DMS 273 (cell line): Measurements from ENCODE around the gene SUN1.

Experiments used
- DNase-seq: peaks from one replicate; lab custom pipeline; 2025; ENCODE audit not compliant: unreplicated experiment; lab: John Stamatoyannopoulos, UW

Gene SUN1

GRCh38 chr7:889391-889790, 57.1 kb downstream of the SUN1 start:
- DNase-seq = no peak

DNA sequence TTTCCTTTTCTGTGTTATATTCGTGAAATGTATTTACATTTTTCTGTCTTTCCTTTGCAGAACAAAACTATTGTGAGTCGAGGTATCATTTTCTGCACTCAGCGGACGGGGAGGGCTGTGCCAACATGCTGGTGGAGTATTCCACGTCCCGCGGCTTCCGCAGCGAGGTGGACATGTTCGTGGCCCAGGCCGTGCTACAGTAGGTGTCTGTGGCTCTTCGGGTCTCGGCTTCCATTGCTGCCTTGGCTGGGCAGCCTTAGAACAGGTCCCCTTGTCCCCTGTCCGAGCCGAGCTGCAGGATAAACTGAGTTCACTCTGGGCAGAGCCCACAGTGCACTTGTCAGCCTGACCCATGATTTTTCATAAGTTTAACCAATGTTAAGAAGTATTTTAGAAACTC, 58.6 kb downstream of the SUN1 start:
- no peak for DNase-seq

- no peak for DNase-seq
Measured at GRCh38 chr7:891291-891690, 59.0 kb downstream of the SUN1 start.

DNA sequence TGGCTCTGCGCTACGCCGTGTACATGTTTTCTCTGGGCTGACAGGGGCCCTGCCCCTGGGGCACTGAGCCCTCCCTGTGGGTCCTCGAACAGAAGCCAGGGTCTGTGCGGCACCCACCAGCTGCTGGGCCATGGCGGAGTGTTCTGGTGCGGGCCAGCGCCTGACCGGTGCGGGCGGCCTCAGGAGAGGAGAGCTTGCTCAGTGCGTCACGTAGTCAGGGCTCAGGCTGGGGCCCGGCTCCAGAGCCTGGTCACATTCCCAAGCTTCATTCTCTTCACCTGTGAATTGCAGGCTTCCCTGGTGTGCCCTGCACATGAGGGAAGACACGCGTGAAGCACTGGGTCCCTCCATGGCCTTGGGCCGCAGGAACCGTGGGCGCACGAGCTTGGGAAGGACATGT, 59.5 kb downstream of the SUN1 start:
- no peak for DNase-seq

- DNase-seq = no peak
Measured at GRCh38 chr7:892648-893593, 60.6 kb downstream of the SUN1 start.

DNA sequence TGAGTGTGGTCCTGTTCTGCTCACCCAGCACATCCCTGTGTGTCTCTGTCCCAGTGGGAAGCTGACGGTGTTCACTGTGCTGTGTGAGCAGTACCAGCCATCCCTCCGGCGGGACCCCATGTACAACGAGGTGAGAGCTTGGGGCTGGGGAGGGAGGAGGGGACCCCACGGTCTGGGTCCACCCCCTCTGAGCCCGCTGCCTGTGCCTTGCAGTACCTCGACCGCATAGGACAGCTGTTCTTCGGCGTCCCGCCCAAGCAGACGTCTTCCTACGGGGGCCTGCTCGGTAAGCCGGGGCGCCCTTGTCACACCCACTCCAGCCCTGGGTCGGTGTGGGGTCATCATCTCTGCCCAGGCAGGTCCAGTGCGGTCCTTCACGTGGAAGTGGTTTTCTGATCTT, 61.4 kb downstream of the SUN1 start:
- DNase-seq = no peak

GRCh38 chr7:894164-894867, 62.0 kb downstream of the SUN1 start:
- no peak for DNase-seq

- DNase-seq = no peak
Measured at GRCh38 chr7:894927-895450, 62.7 kb downstream of the SUN1 start.

DNA sequence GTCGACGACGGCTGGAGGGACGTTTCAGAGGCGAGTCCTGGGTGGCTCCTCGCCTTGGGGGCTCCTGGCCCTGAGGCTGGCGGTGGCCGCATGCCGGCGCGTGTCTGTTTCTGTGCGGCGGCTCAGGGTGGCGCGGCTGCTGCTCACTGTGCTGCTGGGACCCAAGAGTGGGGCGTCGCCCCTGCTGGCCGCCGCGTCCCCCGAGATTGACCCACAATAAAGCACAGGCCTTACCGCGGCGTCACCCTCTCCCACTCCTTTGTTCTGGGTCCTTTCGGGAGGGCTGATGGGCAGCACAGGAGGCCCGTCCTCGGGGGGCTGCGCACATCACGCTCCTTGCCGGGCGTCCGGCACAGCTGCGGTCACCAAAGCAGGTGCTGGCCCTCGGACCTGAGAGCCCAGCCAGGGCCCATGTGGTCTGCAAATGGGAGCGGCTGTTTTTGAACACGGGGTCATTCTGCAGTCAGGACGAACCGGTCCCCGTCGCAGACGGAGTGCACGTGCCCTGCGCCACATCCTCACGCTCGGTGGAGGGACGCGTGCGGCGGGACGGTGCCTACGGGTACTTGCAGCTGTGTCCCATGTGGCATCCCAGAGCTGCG, 63.3 kb downstream of the SUN1 start:
- no peak for DNase-seq

DNA sequence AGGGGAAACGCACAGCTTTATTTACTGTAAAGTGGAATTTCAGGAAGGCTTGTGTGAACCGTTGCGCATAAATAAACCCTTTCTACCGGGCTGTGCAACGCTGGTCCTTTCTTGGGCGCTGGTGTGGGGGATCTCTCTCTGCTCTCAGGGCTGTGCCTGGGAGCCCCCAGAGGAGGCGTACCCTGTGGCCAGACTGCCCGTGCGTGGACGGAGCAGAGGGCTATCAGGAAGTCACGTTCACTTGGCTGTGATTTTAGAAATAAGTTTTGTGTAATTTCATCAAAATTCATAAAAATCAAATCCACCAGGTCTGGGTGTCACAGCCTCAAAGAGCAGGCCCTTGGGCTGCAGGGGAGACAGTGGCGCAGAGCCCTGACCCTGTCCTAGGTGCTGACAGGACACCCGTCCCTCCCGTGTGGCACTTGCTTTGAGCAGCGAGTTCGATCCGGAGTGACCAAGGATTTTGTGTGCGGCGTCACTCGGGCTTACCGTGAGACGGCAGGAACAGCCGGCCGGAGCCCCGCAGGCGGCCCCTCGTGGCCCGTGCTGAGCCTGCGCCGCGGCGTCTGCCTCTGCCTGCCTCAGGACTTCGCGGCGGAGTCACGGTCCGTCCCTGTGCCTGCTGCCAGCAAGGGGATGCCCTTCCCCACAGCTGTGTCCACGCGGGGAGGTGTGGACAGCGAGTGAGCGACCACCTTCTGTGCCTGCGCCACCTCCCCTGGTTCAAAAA, 64.2 kb downstream of the SUN1 start:
- no peak for DNase-seq

- no peak for DNase-seq
Measured at GRCh38 chr7:897086-897485, 64.8 kb downstream of the SUN1 start.

GRCh38 chr7:897771-898376, 65.6 kb downstream of the SUN1 start:
- DNase-seq = peak; percentile 71

- no peak for DNase-seq
Measured at GRCh38 chr7:898460-898854, 66.2 kb downstream of the SUN1 start.

DNA sequence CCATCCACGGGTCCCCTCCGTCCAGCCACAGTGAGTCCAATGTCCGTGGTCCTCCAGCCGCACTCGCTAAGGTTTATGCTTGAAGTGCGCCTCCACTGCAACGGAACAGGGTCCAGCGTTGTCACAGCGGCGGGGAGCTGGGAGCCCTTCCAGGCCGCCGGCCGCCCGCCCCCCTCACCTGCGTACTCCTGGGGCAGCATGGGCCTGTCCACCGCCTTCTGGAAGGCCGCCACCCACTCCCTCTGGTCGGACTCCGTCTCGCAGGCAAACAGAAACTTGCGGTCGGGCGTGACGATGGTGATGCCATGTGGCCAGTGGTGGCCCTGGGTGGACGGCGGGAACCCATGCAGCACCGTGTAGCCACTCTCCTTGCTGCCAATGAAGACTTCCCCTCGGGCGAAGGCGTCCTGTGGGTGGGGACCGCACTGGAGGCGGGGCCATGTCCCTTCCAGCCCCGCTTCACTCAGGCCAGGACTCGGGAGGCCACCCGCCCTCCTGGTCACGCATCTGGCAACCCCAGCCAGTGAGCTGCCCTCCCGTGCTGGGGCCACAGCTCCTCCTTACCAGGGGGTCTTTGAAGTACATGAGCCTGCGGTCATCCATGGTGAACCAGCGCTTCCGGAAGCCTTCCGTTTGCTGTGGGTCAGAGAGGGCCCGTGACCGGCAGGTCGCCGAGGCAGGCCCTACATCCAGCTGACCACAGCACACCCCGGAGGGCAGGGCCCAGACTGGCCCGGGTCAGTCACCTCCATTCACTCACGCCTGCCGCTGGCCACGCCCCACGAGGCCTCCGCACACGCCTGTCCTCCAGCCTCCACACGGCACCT, 66.8 kb downstream of the SUN1 start:
- DNase-seq = no peak

DNA sequence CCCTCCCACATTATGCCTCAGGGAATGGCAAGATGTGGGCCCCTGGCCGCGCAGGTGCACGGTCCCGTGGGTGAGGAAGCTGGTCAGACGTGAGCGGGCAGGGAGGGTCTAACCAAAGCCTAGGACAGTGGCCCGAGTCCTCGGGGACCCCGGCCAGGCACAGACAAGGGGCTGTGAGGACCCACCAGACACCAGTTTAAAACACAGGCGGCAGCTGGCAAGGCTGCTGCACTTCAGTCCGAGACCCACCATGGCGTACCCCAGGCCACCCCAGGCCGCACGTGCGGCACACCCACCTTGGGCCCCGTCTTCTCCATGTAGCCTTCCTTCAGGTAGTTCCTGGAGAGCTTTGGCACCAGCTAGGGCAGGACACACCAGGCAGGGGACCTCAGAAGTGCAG, 67.5 kb downstream of the SUN1 start:
- no peak for DNase-seq

DNA sequence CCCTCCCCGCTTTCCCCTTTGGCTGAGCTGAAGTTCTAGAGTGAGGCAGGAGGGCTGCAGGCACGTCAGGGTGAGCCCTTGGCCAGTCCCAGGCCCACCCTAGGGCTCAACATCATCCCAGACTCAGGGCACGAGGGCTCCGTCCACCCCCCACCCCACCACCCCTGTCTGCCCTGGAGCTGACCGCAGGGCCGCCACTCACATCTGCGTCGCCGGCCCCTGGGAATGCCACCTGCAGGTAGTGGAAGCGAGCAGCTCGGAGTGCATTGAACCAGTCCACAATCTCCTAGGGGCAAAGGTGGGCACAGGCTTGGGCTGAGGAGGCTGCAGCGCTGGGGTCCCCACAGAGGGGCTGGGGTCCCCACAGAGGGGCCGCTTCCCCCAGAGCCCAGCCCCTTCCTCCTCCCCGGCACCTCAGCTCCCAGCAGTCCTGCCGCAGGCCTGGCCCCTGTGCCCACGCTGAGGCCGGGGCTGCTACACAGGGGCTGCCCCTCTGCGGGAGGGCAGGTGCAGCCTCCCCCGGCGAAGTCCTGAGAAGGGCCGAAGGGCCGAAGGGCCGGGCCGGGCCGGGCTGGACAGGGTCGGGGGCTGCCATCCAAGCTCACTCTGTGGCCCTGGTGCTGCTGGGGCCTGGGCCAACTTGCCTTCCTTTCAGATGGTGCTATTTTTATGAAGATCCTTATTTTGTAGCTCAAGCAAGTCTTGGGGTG, 68.2 kb downstream of the SUN1 start:
- DNase-seq = no peak

DNA sequence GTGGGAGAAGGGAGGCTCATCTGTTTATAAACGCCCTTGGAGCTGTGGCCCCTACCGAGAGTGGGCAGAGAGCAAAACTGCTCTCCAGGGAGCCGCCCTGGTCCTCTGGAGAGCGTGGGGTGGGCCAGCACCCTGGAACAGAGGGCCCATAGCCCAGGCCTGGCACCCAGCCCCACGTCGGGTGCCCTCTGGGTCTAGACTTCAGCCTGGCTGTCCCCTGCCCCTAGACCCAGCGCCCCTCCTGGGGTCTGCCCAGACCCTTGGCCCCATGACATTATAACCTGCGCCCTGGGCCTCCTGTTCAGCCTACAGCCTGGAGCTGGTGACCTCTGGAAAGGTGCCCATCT, 68.7 kb downstream of the SUN1 start:
- DNase-seq = no peak

- peak; percentile 96 for DNase-seq
Measured at GRCh38 chr7:901388-902154, 69.3 kb downstream of the SUN1 start.

DNA sequence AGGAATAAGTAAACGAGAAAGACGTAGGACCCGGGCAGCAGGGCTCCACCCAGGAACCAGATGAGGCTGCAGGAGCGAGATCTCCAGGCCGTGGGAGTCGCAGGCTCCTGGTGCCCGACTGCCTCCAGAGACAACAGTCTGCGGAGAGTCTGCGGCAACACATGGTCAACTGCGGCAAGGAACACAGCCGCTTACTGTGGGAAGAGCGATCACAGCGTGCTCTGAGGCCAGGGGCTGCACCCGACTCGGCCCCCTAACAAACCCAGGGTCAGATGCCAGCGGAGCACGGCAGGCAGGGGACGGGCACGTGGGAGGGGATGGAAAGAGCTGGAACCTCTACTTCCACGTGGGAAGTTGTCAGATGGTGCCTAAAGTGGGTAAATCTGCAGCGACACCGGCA, 70.7 kb downstream of the SUN1 start:
- DNase-seq = no peak
